ENCODE data around the gene KRT20. TPM values are rescaled to one million over a fixed set of nuclear protein-coding genes. Genes with fewer than 3 reads are reported as not detected.

KRT20 gene
- total RNA-seq, 1 donor from 2014 or later = not detected

DNA sequence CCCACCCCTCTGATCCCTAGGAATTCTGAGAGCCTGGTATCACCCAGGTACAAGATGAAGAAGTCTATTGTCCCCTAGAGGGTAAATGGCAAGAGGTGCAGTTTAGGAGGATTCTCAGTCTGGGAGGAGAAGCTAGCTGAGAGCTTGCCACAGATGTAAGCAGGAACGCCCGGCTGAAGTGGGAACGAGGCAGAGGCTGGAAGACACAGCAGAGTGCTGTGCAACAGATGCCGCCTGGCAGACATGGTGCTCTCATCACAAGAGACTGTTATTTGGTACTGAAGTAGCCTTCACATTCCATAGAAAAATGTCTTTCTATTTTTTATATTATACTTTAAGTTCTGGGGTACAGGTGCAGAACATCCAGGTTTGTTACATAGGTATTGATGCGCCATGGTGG, 20.3 kb upstream of the KRT20 start:
- no peaks in the 10 kb centered on the region for H3K36me3 ChIP-seq
- intact Hi-C loops (cut with DNase I) = loop anchor here (5.0 kb wide), 1 partner anchor 103 kb away; no protein-coding TSS in a partner anchor
- DNase-seq (ENCODE audit: low spot score in 2 of 2) = no peak
- no peaks in the 10 kb centered on the region for H3K27me3 ChIP-seq
- H3K4me3 ChIP-seq = no peak overlapping the region
- no peaks in the 10 kb centered on the region for H3K9me3 ChIP-seq
- TF ChIP-seq, protein P1, sequence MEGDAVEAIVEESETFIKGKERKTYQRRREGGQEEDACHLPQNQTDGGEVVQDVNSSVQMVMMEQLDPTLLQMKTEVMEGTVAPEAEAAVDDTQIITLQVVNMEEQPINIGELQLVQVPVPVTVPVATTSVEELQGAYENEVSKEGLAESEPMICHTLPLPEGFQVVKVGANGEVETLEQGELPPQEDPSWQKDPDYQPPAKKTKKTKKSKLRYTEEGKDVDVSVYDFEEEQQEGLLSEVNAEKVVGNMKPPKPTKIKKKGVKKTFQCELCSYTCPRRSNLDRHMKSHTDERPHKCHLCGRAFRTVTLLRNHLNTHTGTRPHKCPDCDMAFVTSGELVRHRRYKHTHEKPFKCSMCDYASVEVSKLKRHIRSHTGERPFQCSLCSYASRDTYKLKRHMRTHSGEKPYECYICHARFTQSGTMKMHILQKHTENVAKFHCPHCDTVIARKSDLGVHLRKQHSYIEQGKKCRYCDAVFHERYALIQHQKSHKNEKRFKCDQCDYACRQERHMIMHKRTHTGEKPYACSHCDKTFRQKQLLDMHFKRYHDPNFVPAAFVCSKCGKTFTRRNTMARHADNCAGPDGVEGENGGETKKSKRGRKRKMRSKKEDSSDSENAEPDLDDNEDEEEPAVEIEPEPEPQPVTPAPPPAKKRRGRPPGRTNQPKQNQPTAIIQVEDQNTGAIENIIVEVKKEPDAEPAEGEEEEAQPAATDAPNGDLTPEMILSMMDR (IDR thresholded peaks at IDR 0.05) = no peak
- H3K27ac ChIP-seq = no peak overlapping the region
- H3K4me1 ChIP-seq = peaks cover 10 to 11% of the 10 kb centered on the region in 2 donors

DNA sequence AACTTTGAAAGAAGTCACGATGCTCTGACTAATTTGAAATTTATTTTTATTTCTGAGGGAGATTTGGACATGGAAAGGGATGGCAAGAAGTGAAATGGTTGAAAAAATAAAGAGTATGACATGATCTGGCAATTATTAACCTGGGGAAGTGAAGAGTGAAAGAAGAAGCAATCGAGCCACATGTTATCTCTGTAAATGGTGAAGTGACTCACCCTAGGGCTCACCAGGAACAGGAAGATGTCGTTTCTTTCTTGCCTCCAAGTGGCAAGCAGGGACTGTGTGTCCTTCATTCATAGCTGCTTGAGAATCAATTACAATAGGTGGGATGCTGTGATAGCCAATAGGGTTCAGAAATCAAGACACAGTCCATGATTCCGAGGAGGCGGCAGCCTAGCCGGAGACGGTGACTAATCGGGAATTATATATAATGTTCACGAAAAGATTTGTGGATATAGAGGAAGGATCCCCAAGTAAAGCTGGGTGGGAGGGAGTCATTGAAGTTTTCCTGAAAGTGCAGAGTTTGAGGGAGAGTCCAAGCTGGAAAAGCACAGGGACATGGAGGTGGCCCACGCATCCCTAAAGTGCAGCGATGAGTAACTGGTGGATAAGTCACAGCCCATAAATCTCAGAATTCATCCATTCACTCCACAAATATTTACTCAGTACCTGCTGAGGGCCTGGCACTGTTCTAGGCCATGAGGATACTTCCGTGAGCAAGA, 18.2 kb upstream of the KRT20 start:
- TF ChIP-seq, protein P1 (IDR thresholded peaks at IDR 0.05) = no peak
- H3K4me1 ChIP-seq = no peaks in the 10 kb centered on the region
- intact Hi-C loops (cut with DNase I) = no loop called here
- H3K27me3 ChIP-seq = no peaks in the 10 kb centered on the region
- no peak overlapping the region for H3K4me3 ChIP-seq
- H3K36me3 ChIP-seq = no peaks in the 10 kb centered on the region
- H3K9me3 ChIP-seq = no peaks in the 10 kb centered on the region
- no peak for DNase-seq (ENCODE audit: low spot score in 2 of 2)
- no peak overlapping the region for H3K27ac ChIP-seq

DNA sequence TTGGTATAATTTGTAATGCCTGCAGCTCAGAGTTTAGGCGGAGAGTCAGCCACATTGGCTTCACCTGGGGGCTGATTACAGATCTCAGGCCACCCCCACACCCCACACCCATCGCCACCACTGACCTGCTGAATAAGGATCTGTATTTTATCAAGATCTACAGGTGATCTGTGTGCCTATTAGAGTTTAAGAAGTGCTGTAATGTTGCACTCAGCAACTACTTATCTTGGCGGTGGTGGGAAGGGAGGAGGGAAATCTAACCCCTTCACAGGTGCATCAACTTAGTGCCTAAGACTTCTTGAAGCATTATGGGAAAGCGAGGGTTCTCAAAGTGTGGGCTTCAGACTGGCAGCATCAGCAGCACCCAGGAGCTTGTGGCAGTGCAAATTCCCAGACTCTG, 17.5 kb upstream of the KRT20 start:
- no peaks in the 10 kb centered on the region for H3K27me3 ChIP-seq
- TF ChIP-seq, protein P1 (IDR thresholded peaks at IDR 0.05) = no peak
- H3K9me3 ChIP-seq = no peaks in the 10 kb centered on the region
- intact Hi-C loops (cut with DNase I) = no loop called here
- no peak overlapping the region for H3K27ac ChIP-seq
- no peaks in the 10 kb centered on the region for H3K4me1 ChIP-seq
- no peak overlapping the region for H3K4me3 ChIP-seq
- no peaks in the 10 kb centered on the region for H3K36me3 ChIP-seq
- no peak for DNase-seq (ENCODE audit: low spot score in 2 of 2)

DNA sequence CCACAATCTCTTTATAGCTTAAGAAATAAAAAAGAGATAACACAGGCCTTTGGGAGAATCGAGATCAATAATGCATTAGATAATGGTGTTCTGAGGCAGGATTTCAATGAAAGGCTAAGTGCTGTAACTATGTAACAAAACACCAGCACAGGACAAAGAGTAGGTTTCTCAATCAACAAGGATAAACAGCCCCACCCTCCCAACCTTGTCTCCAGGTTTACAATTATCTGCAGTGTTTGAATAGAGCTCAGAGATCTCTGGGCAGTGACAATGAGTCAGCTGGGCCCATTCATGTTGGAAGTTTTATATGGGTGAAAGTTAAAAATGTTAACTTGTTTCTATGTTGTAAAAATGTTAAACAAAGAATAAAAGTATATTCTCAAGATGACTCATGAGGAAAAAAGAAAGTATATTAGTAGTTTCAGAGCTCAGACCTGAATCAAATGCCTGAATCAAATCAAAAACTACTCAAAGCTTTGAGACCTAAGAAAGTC, 17.0 kb upstream of the KRT20 start:
- no peaks in the 10 kb centered on the region for H3K36me3 ChIP-seq
- TF ChIP-seq, protein P1 (IDR thresholded peaks at IDR 0.05) = no peak
- no peaks in the 10 kb centered on the region for H3K27me3 ChIP-seq
- H3K27ac ChIP-seq = no peak overlapping the region
- intact Hi-C loops (cut with DNase I) = no loop called here
- no peak overlapping the region for H3K4me3 ChIP-seq
- no peaks in the 10 kb centered on the region for H3K9me3 ChIP-seq
- no peaks in the 10 kb centered on the region for H3K4me1 ChIP-seq
- DNase-seq (ENCODE audit: low spot score in 2 of 2) = no peak

DNA sequence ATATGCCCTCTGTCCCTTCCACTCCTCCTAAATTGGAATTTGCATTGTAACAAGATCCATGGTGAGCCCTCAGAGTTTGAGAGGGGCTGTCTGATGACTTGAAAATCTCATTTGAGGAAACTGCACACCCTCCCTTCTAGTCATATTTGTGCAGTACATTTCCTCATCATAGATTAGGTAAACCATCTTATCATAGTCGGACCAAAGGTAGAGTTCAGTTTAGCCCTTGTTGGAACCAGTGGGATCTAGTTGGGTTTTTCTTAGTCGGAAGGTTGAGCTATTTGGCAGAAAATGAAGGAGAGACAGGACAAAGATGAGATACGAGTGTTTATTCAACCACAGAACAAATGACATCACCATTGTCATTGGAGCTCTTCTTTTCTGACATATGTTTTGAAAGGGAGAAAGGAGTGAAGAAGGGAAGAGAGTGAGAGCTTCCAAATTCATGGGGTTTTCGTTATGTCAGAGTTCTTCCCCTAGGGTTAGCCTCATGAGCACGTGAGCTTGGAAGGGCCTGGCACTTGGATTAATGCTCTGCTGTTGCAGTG, 15.8 kb upstream of the KRT20 start:
- no peak overlapping the region for H3K27ac ChIP-seq
- TF ChIP-seq, protein P1 (IDR thresholded peaks at IDR 0.05) = no peak
- intact Hi-C loops (cut with DNase I) = no loop called here

More for the DNA sequence above, 15.8 kb upstream of the KRT20 start:
- no peaks in the 10 kb centered on the region for H3K36me3 ChIP-seq
- DNase-seq (ENCODE audit: low spot score in 2 of 2) = no peak
- no peaks in the 10 kb centered on the region for H3K4me1 ChIP-seq
- H3K4me3 ChIP-seq = no peak overlapping the region
- H3K9me3 ChIP-seq = no peaks in the 10 kb centered on the region
- H3K27me3 ChIP-seq = no peaks in the 10 kb centered on the region

Data from ascending aorta (tissue), 2 donors.